ENCODE results near the gene OPA1. TPM values are rescaled to one million over a fixed set of nuclear protein-coding genes. Genes with fewer than 3 reads are reported as not detected.

The OPA1 gene
- total and polyA plus RNA-seq, 2 of the 8 experiments (the other 6 are each of a cell fraction or from before 2014, with no cell fraction given) = 20.3 to 109 TPM

DNA sequence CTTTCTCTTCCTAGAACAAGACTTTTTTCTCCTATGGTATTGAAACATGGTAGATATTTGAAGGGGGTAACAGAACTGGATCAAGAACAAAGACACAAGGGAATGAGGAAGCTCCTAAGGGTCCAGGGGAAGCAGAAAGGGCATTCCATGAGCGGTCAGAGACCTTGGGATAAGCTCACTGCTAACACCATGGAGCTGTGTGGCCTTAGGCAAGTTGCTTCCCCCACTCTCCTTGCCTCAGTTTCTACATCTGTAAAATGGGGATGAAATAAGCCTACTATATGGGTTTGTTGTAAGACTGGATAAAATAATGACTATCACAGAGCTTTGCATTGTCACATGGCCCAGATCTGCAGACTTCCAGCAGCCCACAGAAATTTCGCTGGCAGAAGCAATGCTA is 139.8 kb downstream of the OPA1 start:
- no peaks in the 10 kb centered on the region; a peak in 2 of 7 replicates for H3K27me3 ChIP-seq (replicated peaks in 1 of 4; ENCODE audit: control insufficient read depth in 3 of 4, extremely low read depth in 1 of 4, insufficient read depth in 3 of 4, low read length in 3 of 4)
- H2BK12ac ChIP-seq (ENCODE audit: low read depth, low read length) = no peak overlapping the region
- WGBS, 2 experiments (ENCODE audit: extremely low coverage in 1 of 2, insufficient coverage in 1 of 2, insufficient read length in 1 of 2, insufficient replicate concordance in 2 of 2, low coverage in 1 of 2, low lambda C conversion rate in 2 of 2, missing lambda C conversion rate in 1 of 2) = 88% methylated on average over 2 of the region's 2 CpGs; no CpG with 5 or more reads in 1 of the 2 experiments
- H3K56ac ChIP-seq (replicated peaks; ENCODE audit: insufficient read length, low read depth, low read length) = no peak overlapping the region
- H3K79me1 ChIP-seq (ENCODE audit: low read depth, low read length) = no peaks in the 10 kb centered on the region
- ChIA-PET CTCF (ENCODE audit: partially characterized antibody) (interaction anchor here (1.3 kb wide), 1 partner anchor 12 kb away, joined by 5 read pairs; no protein-coding TSS in a partner anchor), POLR2A (ENCODE audit: partially characterized antibody) (no interaction called here)
- no peak overlapping the region for H2AK5ac ChIP-seq (ENCODE audit: low read depth, low read length)
- no peak overlapping the region; the same call in 1 of the 2 replicates for H3K18ac ChIP-seq (ENCODE audit: extremely low read depth, low read length)
- no peaks in the 10 kb centered on the region for H3K36me3 ChIP-seq (ENCODE audit: control insufficient read depth in 2 of 4, insufficient read depth in 4 of 4, low read length in 3 of 4)
- H3K14ac ChIP-seq (ENCODE audit: insufficient read length) = no peak overlapping the region
- H3K4me2 ChIP-seq (ENCODE audit: insufficient read depth in 1 of 2, low read depth in 2 of 2, low read length in 2 of 2) = no peak overlapping the region
- H4K20me1 ChIP-seq (replicated peaks in 1 of 2; ENCODE audit: control insufficient read depth in 1 of 2, insufficient read depth in 2 of 2, low read length in 2 of 2) = no peaks in the 10 kb centered on the region
- H3K23me2 ChIP-seq (ENCODE audit: low read depth, low read length) = peaks cover 3% of the 10 kb centered on the region; the same call in 1 of the 2 replicates
- FAIRE-seq (no peak), DNase-seq (ENCODE audit: low read depth in 1 of 2, low spot score in 2 of 2) (no peak)
- H2BK20ac ChIP-seq (ENCODE audit: low read length) = no peak overlapping the region
- no peak overlapping the region for H3K4ac ChIP-seq (replicated peaks; ENCODE audit: insufficient read length, low read depth, low read length)
- no peak overlapping the region for H4K91ac ChIP-seq (replicated peaks; ENCODE audit: insufficient read length, low read length)
- no peaks in the 10 kb centered on the region for H3K9me3 ChIP-seq (ENCODE audit: insufficient read depth in 2 of 2, low read depth in 1 of 2, low read length in 1 of 2)
- H2AFZ ChIP-seq (ENCODE audit: low read length) = no peak overlapping the region
- H3K79me2 ChIP-seq (ENCODE audit: control insufficient read depth in 1 of 2, insufficient read depth in 2 of 2, low read length in 2 of 2) = no peaks in the 10 kb centered on the region
- peaks cover 2 to 15% (median 8%) of the 10 kb centered on the region in 4 experiments; a peak in 6 of 7 replicates for H3K4me1 ChIP-seq (replicated peaks in 1 of 4; ENCODE audit: control insufficient read depth in 3 of 4, insufficient read depth in 4 of 4, low read length in 3 of 4)
- H2BK15ac ChIP-seq (ENCODE audit: low read length) = no peak overlapping the region
- H4K5ac ChIP-seq (ENCODE audit: insufficient read length, low read depth, low read length) = no peak overlapping the region
- no peak overlapping the region for H4K8ac ChIP-seq (ENCODE audit: extremely low read depth, insufficient read depth, low read length)
- H2BK120ac ChIP-seq (replicated peaks; ENCODE audit: low read depth, low read length) = no peak overlapping the region
- H3K9ac ChIP-seq (replicated peaks in 1 of 4; ENCODE audit: extremely low read depth in 1 of 4, low read depth in 3 of 4, low read length in 3 of 4) = no peak overlapping the region
- no peak overlapping the region for H3K23ac ChIP-seq (ENCODE audit: insufficient read length)
- H3K27ac ChIP-seq (ENCODE audit: low read depth, low read length) = no peak overlapping the region
- no peak overlapping the region for H3K4me3 ChIP-seq (ENCODE audit: extremely low read depth in 1 of 4, insufficient read depth in 2 of 4, low read depth in 3 of 4, low read length in 4 of 4)
- H2BK5ac ChIP-seq (ENCODE audit: low read depth, low read length) = no peak overlapping the region
- TF ChIP-seq GTF2F1 (IDR thresholded peaks at IDR 0.05; ENCODE audit: borderline replicate concordance, low read depth, low read length) (no peak), NANOG (IDR thresholded peaks at IDR 0.05; ENCODE audit: insufficient read depth, low read depth, low read length, poor library complexity, severe bottlenecking) (no peak), TAF1 (IDR thresholded peaks at IDR 0.05; ENCODE audit: low read depth, low read length) (no peak), POLR2A (IDR thresholded peaks at IDR 0.05; ENCODE audit: control extremely low read depth in 1 of 2, low read depth in 2 of 2, low read length in 2 of 2) (no peak), SUZ12 (IDR thresholded peaks at IDR 0.05; ENCODE audit: low read length) (no peak), POLR2AphosphoS5 (IDR thresholded peaks at IDR 0.05; ENCODE audit: low read depth, low read length) (no peak), CHD1 (IDR thresholded peaks at IDR 0.05; ENCODE audit: low read depth, low read length) (no peak), MAFK (IDR thresholded peaks at IDR 0.05; ENCODE audit: low read depth, low read length) (no peak), SP4 (IDR thresholded peaks at IDR 0.05; ENCODE audit: low read length) (no peak), BACH1 (IDR thresholded peaks at IDR 0.05; ENCODE audit: low read length) (no peak), ZNF274 (IDR thresholded peaks at IDR 0.05; ENCODE audit: borderline replicate concordance, extremely low read depth, low read length) (no peak), ASH2L (IDR thresholded peaks at IDR 0.05; ENCODE audit: low read length) (no peak), RAD21 (IDR thresholded peaks at IDR 0.05 in 1 of 2, conservative IDR thresholded peaks at IDR 0.05 in 1 of 2; ENCODE audit: low read depth in 2 of 2, low read length in 2 of 2) (no peak), KDM1A (IDR thresholded peaks at IDR 0.05; ENCODE audit: borderline replicate concordance, low read length) (no peak)

Measured in H1 (cell line).